ENCODE data around the gene CCR5.

Gene CCR5

DNA sequence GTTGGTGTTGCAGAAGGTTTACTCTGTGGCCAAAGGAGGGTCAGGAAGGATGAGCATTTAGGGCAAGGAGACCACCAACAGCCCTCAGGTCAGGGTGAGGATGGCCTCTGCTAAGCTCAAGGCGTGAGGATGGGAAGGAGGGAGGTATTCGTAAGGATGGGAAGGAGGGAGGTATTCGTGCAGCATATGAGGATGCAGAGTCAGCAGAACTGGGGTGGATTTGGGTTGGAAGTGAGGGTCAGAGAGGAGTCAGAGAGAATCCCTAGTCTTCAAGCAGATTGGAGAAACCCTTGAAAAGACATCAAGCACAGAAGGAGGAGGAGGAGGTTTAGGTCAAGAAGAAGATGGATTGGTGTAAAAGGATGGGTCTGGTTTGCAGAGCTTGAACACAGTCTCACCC, 4.0 kb downstream of the CCR5 start:
- no peak overlapping the region for H3K27ac ChIP-seq (ENCODE audit: low read depth, low read length)
- H3K56ac ChIP-seq (ENCODE audit: low read length), result no peak overlapping the region
- no peak overlapping the region for H3K9ac ChIP-seq (ENCODE audit: low read length)
- no peak overlapping the region for H2BK15ac ChIP-seq (replicated peaks; ENCODE audit: low read depth)
- no peak overlapping the region for H2AK5ac ChIP-seq (ENCODE audit: low read length)
- H4K5ac ChIP-seq (ENCODE audit: low read length), result no peak overlapping the region
- WGBS (ENCODE audit: extremely low coverage, insufficient coverage, low lambda C conversion rate), result no CpG with 5 or more reads among the region's 3 CpGs
- no peak overlapping the region for H3K4ac ChIP-seq (ENCODE audit: low read depth, low read length)
- no peak overlapping the region for H3K18ac ChIP-seq (ENCODE audit: low read length)
- H3K4me2 ChIP-seq (ENCODE audit: low read length), result no peak overlapping the region
- no peak overlapping the region for H2BK5ac ChIP-seq (ENCODE audit: low read length)
- no peak overlapping the region for H3K4me3 ChIP-seq (ENCODE audit: low read length)
- H3K27me3 ChIP-seq (ENCODE audit: insufficient read depth, low read length, poor library complexity), result no peaks in the 10 kb centered on the region
- no peak overlapping the region for H2BK120ac ChIP-seq (ENCODE audit: low read depth, low read length)
- no peak overlapping the region for H4K8ac ChIP-seq (ENCODE audit: low read depth, low read length)
- no peak overlapping the region for H3K23ac ChIP-seq (ENCODE audit: low read length)
- peaks cover under 1% of the 10 kb centered on the region for H3K4me1 ChIP-seq (ENCODE audit: control insufficient read depth, low read depth, low read length)
- no peaks in the 10 kb centered on the region for H3K79me1 ChIP-seq (ENCODE audit: low read length)
- H3K36me3 ChIP-seq (ENCODE audit: control insufficient read depth, insufficient read depth, low read length), result no peaks in the 10 kb centered on the region
- no peaks in the 10 kb centered on the region for H3K79me2 ChIP-seq (ENCODE audit: control insufficient read depth, insufficient read depth, low read length)
- no peak for DNase-seq

- no peaks in the 10 kb centered on the region for H3K27me3 ChIP-seq (ENCODE audit: insufficient read depth, low read length, poor library complexity)
- no CpG with 5 or more reads among the region's 2 CpGs for WGBS (ENCODE audit: extremely low coverage, insufficient coverage, low lambda C conversion rate)
- H3K79me2 ChIP-seq (ENCODE audit: control insufficient read depth, insufficient read depth, low read length), result no peaks in the 10 kb centered on the region
- peaks cover 4% of the 10 kb centered on the region for H3K4me1 ChIP-seq (ENCODE audit: control insufficient read depth, low read depth, low read length)
- no peak overlapping the region for H3K4ac ChIP-seq (ENCODE audit: low read depth, low read length)
- no peak overlapping the region for H2BK5ac ChIP-seq (ENCODE audit: low read length)
- no peak for DNase-seq
- H4K5ac ChIP-seq (ENCODE audit: low read length), result no peak overlapping the region
- H3K4me3 ChIP-seq (ENCODE audit: low read length), result no peak overlapping the region
- H4K8ac ChIP-seq (ENCODE audit: low read depth, low read length), result no peak overlapping the region
- H3K79me1 ChIP-seq (ENCODE audit: low read length), result no peaks in the 10 kb centered on the region
- H2BK15ac ChIP-seq (replicated peaks; ENCODE audit: low read depth), result no peak overlapping the region
- no peak overlapping the region for H3K56ac ChIP-seq (ENCODE audit: low read length)
- H3K18ac ChIP-seq (ENCODE audit: low read length), result no peak overlapping the region
- no peak overlapping the region for H2BK120ac ChIP-seq (ENCODE audit: low read depth, low read length)
- H2AK5ac ChIP-seq (ENCODE audit: low read length), result no peak overlapping the region
- H3K36me3 ChIP-seq (ENCODE audit: control insufficient read depth, insufficient read depth, low read length), result no peaks in the 10 kb centered on the region
- no peak overlapping the region for H3K23ac ChIP-seq (ENCODE audit: low read length)
- H3K27ac ChIP-seq (ENCODE audit: low read depth, low read length), result no peak overlapping the region
- no peak overlapping the region for H3K4me2 ChIP-seq (ENCODE audit: low read length)
- no peak overlapping the region for H3K9ac ChIP-seq (ENCODE audit: low read length)
Measured at GRCh38 chr3:46375218-46375617, 4.5 kb downstream of the CCR5 start.

GRCh38 chr3:46375814-46376213, 5.1 kb downstream of the CCR5 start:
- H3K27me3 ChIP-seq (ENCODE audit: insufficient read depth, low read length, poor library complexity), result no peaks in the 10 kb centered on the region
- H3K56ac ChIP-seq (ENCODE audit: low read length), result no peak overlapping the region
- H3K4me1 ChIP-seq (ENCODE audit: control insufficient read depth, low read depth, low read length), result peaks cover 8% of the 10 kb centered on the region
- no CpG with 5 or more reads among the region's 2 CpGs for WGBS (ENCODE audit: extremely low coverage, insufficient coverage, low lambda C conversion rate)
- H3K79me1 ChIP-seq (ENCODE audit: low read length), result no peaks in the 10 kb centered on the region
- no peak overlapping the region for H3K23ac ChIP-seq (ENCODE audit: low read length)
- no peak overlapping the region for H2BK15ac ChIP-seq (replicated peaks; ENCODE audit: low read depth)
- no peak overlapping the region for H3K4me3 ChIP-seq (ENCODE audit: low read length)
- H3K79me2 ChIP-seq (ENCODE audit: control insufficient read depth, insufficient read depth, low read length), result no peaks in the 10 kb centered on the region
- DNase-seq, result no peak
- H3K4ac ChIP-seq (ENCODE audit: low read depth, low read length), result no peak overlapping the region
- no peak overlapping the region for H4K8ac ChIP-seq (ENCODE audit: low read depth, low read length)
- H2BK120ac ChIP-seq (ENCODE audit: low read depth, low read length), result no peak overlapping the region
- no peak overlapping the region for H3K18ac ChIP-seq (ENCODE audit: low read length)
- H2AK5ac ChIP-seq (ENCODE audit: low read length), result no peak overlapping the region
- no peak overlapping the region for H3K27ac ChIP-seq (ENCODE audit: low read depth, low read length)
- no peak overlapping the region for H4K5ac ChIP-seq (ENCODE audit: low read length)
- no peak overlapping the region for H3K9ac ChIP-seq (ENCODE audit: low read length)
- H3K36me3 ChIP-seq (ENCODE audit: control insufficient read depth, insufficient read depth, low read length), result no peaks in the 10 kb centered on the region
- H3K4me2 ChIP-seq (ENCODE audit: low read length), result no peak overlapping the region
- no peak overlapping the region for H2BK5ac ChIP-seq (ENCODE audit: low read length)

- H2BK5ac ChIP-seq (ENCODE audit: low read length), result no peak overlapping the region
- peak; percentile 78 for DNase-seq
- H3K79me1 ChIP-seq (ENCODE audit: low read length), result no peaks in the 10 kb centered on the region
- H3K56ac ChIP-seq (ENCODE audit: low read length), result no peak overlapping the region
- H3K23ac ChIP-seq (ENCODE audit: low read length), result no peak overlapping the region
- no peaks in the 10 kb centered on the region for H3K27me3 ChIP-seq (ENCODE audit: insufficient read depth, low read length, poor library complexity)
- no peak overlapping the region for H3K9ac ChIP-seq (ENCODE audit: low read length)
- H3K18ac ChIP-seq (ENCODE audit: low read length), result no peak overlapping the region
- no CpG with 5 or more reads among the region's 8 CpGs for WGBS (ENCODE audit: extremely low coverage, insufficient coverage, low lambda C conversion rate)
- H2BK15ac ChIP-seq (replicated peaks; ENCODE audit: low read depth), result no peak overlapping the region
- no peak overlapping the region for H2BK120ac ChIP-seq (ENCODE audit: low read depth, low read length)
- no peak overlapping the region for H4K5ac ChIP-seq (ENCODE audit: low read length)
- no peak overlapping the region for H3K27ac ChIP-seq (ENCODE audit: low read depth, low read length)
- H3K4me3 ChIP-seq (ENCODE audit: low read length), result no peak overlapping the region
- no peak overlapping the region for H4K8ac ChIP-seq (ENCODE audit: low read depth, low read length)
- H3K36me3 ChIP-seq (ENCODE audit: control insufficient read depth, insufficient read depth, low read length), result no peaks in the 10 kb centered on the region
- H3K4ac ChIP-seq (ENCODE audit: low read depth, low read length), result no peak overlapping the region
- peaks cover 13% of the 10 kb centered on the region for H3K4me1 ChIP-seq (ENCODE audit: control insufficient read depth, low read depth, low read length)
- no peak overlapping the region for H2AK5ac ChIP-seq (ENCODE audit: low read length)
- no peak overlapping the region for H3K4me2 ChIP-seq (ENCODE audit: low read length)
- no peaks in the 10 kb centered on the region for H3K79me2 ChIP-seq (ENCODE audit: control insufficient read depth, insufficient read depth, low read length)
Measured at GRCh38 chr3:46378426-46378942, 7.7 kb downstream of the CCR5 start.

DNA sequence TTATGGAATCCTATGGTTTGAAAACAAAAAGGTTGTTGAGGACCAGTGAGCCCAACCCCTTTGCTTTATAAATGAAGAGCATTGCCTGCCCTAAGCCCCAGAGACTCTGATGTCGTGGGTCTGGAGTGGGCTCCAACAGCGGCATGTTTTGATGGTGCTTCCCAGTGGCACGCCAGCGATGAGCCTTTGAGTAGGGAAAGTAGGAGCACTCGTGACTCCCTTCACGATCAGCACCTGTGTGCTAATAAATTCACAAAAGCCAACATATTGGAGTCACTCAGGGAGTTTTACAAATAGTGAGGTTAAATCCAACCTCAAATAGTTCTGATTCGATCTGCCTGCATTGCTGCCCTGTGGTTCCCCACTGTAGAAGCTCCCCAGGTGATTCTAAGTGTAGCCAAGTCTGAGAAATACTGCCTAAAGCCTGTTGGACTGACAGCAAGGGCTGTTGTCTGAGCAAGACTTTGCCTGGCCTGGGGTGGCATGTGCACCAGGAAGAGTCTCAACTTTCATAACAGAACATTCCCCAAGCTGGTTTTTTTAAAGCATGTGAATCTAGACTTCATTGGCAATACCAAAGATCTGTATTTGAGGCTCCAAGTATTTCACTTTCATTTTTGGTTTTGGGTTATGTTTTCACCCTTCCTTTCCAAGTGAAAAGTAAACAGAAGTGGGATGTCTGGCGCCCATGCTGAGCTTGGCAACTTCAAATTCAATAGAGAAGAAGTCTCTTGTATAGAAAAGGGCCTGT, 9.9 kb downstream of the CCR5 start:
- no CpG with 5 or more reads among the region's 8 CpGs for WGBS (ENCODE audit: extremely low coverage, insufficient coverage, low lambda C conversion rate)
- no peak overlapping the region for H3K56ac ChIP-seq (ENCODE audit: low read length)
- H2AK5ac ChIP-seq (ENCODE audit: low read length), result no peak overlapping the region
- no peak overlapping the region for H3K4me3 ChIP-seq (ENCODE audit: low read length)
- peaks cover 13% of the 10 kb centered on the region for H3K4me1 ChIP-seq (ENCODE audit: control insufficient read depth, low read depth, low read length)
- H2BK120ac ChIP-seq (ENCODE audit: low read depth, low read length), result no peak overlapping the region
- no peak overlapping the region for H3K23ac ChIP-seq (ENCODE audit: low read length)
- no peak overlapping the region for H3K4ac ChIP-seq (ENCODE audit: low read depth, low read length)
- no peak overlapping the region for H2BK15ac ChIP-seq (replicated peaks; ENCODE audit: low read depth)
- H3K9ac ChIP-seq (ENCODE audit: low read length), result no peak overlapping the region
- H3K18ac ChIP-seq (ENCODE audit: low read length), result peak overlapping the region; percentile 21
- no peak overlapping the region for H3K4me2 ChIP-seq (ENCODE audit: low read length)
- DNase-seq, result no peak
- no peak overlapping the region for H4K5ac ChIP-seq (ENCODE audit: low read length)
- H3K79me2 ChIP-seq (ENCODE audit: control insufficient read depth, insufficient read depth, low read length), result no peaks in the 10 kb centered on the region
- H3K79me1 ChIP-seq (ENCODE audit: low read length), result no peaks in the 10 kb centered on the region
- H3K36me3 ChIP-seq (ENCODE audit: control insufficient read depth, insufficient read depth, low read length), result no peaks in the 10 kb centered on the region
- no peak overlapping the region for H2BK5ac ChIP-seq (ENCODE audit: low read length)
- H4K8ac ChIP-seq (ENCODE audit: low read depth, low read length), result no peak overlapping the region
- no peaks in the 10 kb centered on the region for H3K27me3 ChIP-seq (ENCODE audit: insufficient read depth, low read length, poor library complexity)
- H3K27ac ChIP-seq (ENCODE audit: low read depth, low read length), result peak overlapping the region; percentile 1

GRCh38 chr3:46381625-46382024, 10.9 kb downstream of the CCR5 start:
- H3K4me3 ChIP-seq (ENCODE audit: low read length), result no peak overlapping the region
- no peak overlapping the region for H3K18ac ChIP-seq (ENCODE audit: low read length)
- no peak overlapping the region for H3K9ac ChIP-seq (ENCODE audit: low read length)
- H4K8ac ChIP-seq (ENCODE audit: low read depth, low read length), result no peak overlapping the region
- H2AK5ac ChIP-seq (ENCODE audit: low read length), result no peak overlapping the region
- no peak overlapping the region for H3K27ac ChIP-seq (ENCODE audit: low read depth, low read length)
- no peaks in the 10 kb centered on the region for H3K79me1 ChIP-seq (ENCODE audit: low read length)
- H3K27me3 ChIP-seq (ENCODE audit: insufficient read depth, low read length, poor library complexity), result no peaks in the 10 kb centered on the region
- peaks cover 13% of the 10 kb centered on the region for H3K4me1 ChIP-seq (ENCODE audit: control insufficient read depth, low read depth, low read length)
- WGBS (ENCODE audit: extremely low coverage, insufficient coverage, low lambda C conversion rate), result no CpG with 5 or more reads among the region's 3 CpGs
- no peak overlapping the region for H2BK120ac ChIP-seq (ENCODE audit: low read depth, low read length)
- H3K23ac ChIP-seq (ENCODE audit: low read length), result no peak overlapping the region
- no peak overlapping the region for H3K56ac ChIP-seq (ENCODE audit: low read length)
- H2BK15ac ChIP-seq (replicated peaks; ENCODE audit: low read depth), result no peak overlapping the region
- H3K4me2 ChIP-seq (ENCODE audit: low read length), result no peak overlapping the region
- no peaks in the 10 kb centered on the region for H3K79me2 ChIP-seq (ENCODE audit: control insufficient read depth, insufficient read depth, low read length)
- H3K36me3 ChIP-seq (ENCODE audit: control insufficient read depth, insufficient read depth, low read length), result no peaks in the 10 kb centered on the region
- H3K4ac ChIP-seq (ENCODE audit: low read depth, low read length), result no peak overlapping the region
- no peak overlapping the region for H4K5ac ChIP-seq (ENCODE audit: low read length)
- no peak overlapping the region for H2BK5ac ChIP-seq (ENCODE audit: low read length)
- DNase-seq, result no peak
